Measurements from ENCODE around the gene LUC7L3. TPM values are rescaled to one million over a fixed set of nuclear protein-coding genes. Genes with fewer than 3 reads are reported as not detected.
A peak's percentile ranks its signal among the peaks of the same experiment; 100 is the strongest.
"Not testable (repeated sequence)": the region's sequence is repeated elsewhere in the genome, so short reads cannot be mapped to it uniquely, and the experiment has no call there.

LUC7L3 gene
- total RNA-seq, 1 donor from 2014 or later, result 105 TPM

GRCh38 chr17:50712641-50713040 lies 6.8 kb upstream of the LUC7L3 start:
- no peak for TF ChIP-seq CTCF (IDR thresholded peaks at IDR 0.05)
- H3K9me3 Mint-ChIP-seq (ENCODE audit: unreplicated experiment), result no peaks in the 10 kb centered on the region
- no peak for DNase-seq (ENCODE audit: extremely low spot score, unreplicated experiment)
- no peak overlapping the region for H3K27ac Mint-ChIP-seq (ENCODE audit: unreplicated experiment)
- no peak overlapping the region for H3K4me3 Mint-ChIP-seq (ENCODE audit: unreplicated experiment)
- H3K4me1 Mint-ChIP-seq (ENCODE audit: unreplicated experiment), result peaks cover 21% of the 10 kb centered on the region
- peaks cover 3% of the 10 kb centered on the region for H3K27me3 Mint-ChIP-seq (ENCODE audit: unreplicated experiment)
- H3K36me3 Mint-ChIP-seq (ENCODE audit: unreplicated experiment), result no peaks in the 10 kb centered on the region

- TF ChIP-seq CTCF (IDR thresholded peaks at IDR 0.05), result no peak
- Mint-ChIP-seq H3K4me3 (ENCODE audit: unreplicated experiment) (no peak overlapping the region), H3K36me3 (ENCODE audit: unreplicated experiment) (no peaks in the 10 kb centered on the region), H3K27ac (ENCODE audit: unreplicated experiment) (no peak overlapping the region), H3K9me3 (ENCODE audit: unreplicated experiment) (no peaks in the 10 kb centered on the region), H3K4me1 (ENCODE audit: unreplicated experiment) (peaks cover 5% of the 10 kb centered on the region), H3K27me3 (ENCODE audit: unreplicated experiment) (peaks cover 3% of the 10 kb centered on the region)
- no peak for DNase-seq (ENCODE audit: extremely low spot score, unreplicated experiment)
Measured at GRCh38 chr17:50715471-50715870, 3.9 kb upstream of the LUC7L3 start.

GRCh38 chr17:50719924-50720794 lies 756 bp downstream of the LUC7L3 start:
- H3K4me3 Mint-ChIP-seq (ENCODE audit: unreplicated experiment), result peak overlapping the region; percentile 95
- H3K36me3 Mint-ChIP-seq (ENCODE audit: unreplicated experiment), result no peaks in the 10 kb centered on the region
- peak overlapping the region; percentile 99 for H3K27ac Mint-ChIP-seq (ENCODE audit: unreplicated experiment)
- no peaks in the 10 kb centered on the region for H3K27me3 Mint-ChIP-seq (ENCODE audit: unreplicated experiment)
- DNase-seq (ENCODE audit: extremely low spot score, unreplicated experiment), result no peak
- no peaks in the 10 kb centered on the region for H3K9me3 Mint-ChIP-seq (ENCODE audit: unreplicated experiment)
- TF ChIP-seq CTCF (IDR thresholded peaks at IDR 0.05), result no peak
- H3K4me1 Mint-ChIP-seq (ENCODE audit: unreplicated experiment), result peaks cover 35% of the 10 kb centered on the region

GRCh38 chr17:50721194-50722010 lies 2.0 kb downstream of the LUC7L3 start:
- no peak for TF ChIP-seq CTCF (IDR thresholded peaks at IDR 0.05)
- H3K27me3 Mint-ChIP-seq (ENCODE audit: unreplicated experiment), result no peaks in the 10 kb centered on the region
- H3K4me3 Mint-ChIP-seq (ENCODE audit: unreplicated experiment), result peak overlapping the region; percentile 95
- H3K27ac Mint-ChIP-seq (ENCODE audit: unreplicated experiment), result peak overlapping the region; percentile 99
- H3K36me3 Mint-ChIP-seq (ENCODE audit: unreplicated experiment), result no peaks in the 10 kb centered on the region
- H3K4me1 Mint-ChIP-seq (ENCODE audit: unreplicated experiment), result peaks cover 36% of the 10 kb centered on the region
- no peaks in the 10 kb centered on the region for H3K9me3 Mint-ChIP-seq (ENCODE audit: unreplicated experiment)
- DNase-seq (ENCODE audit: extremely low spot score, unreplicated experiment), result no peak

GRCh38 chr17:50722746-50723145 lies 3.3 kb downstream of the LUC7L3 start:
- no peak overlapping the region for H3K27ac Mint-ChIP-seq (ENCODE audit: unreplicated experiment)

GRCh38 chr17:50724622-50725021 lies 5.2 kb downstream of the LUC7L3 start:
- not testable (repeated sequence) for H3K27me3 Mint-ChIP-seq (ENCODE audit: unreplicated experiment); H3K9me3 Mint-ChIP-seq (ENCODE audit: unreplicated experiment); H3K4me3 Mint-ChIP-seq (ENCODE audit: unreplicated experiment); DNase-seq (ENCODE audit: extremely low spot score, unreplicated experiment); H3K27ac Mint-ChIP-seq (ENCODE audit: unreplicated experiment); H3K36me3 Mint-ChIP-seq (ENCODE audit: unreplicated experiment)
- H3K4me1 Mint-ChIP-seq (ENCODE audit: unreplicated experiment), result peaks cover 45% of the 10 kb centered on the region

More at GRCh38 chr17:50722746-50723145, 3.3 kb downstream of the LUC7L3 start:
- no peak for DNase-seq (ENCODE audit: extremely low spot score, unreplicated experiment)
- peaks cover 44% of the 10 kb centered on the region for H3K4me1 Mint-ChIP-seq (ENCODE audit: unreplicated experiment)
- peak overlapping the region; percentile 95 for H3K4me3 Mint-ChIP-seq (ENCODE audit: unreplicated experiment)
- no peak for TF ChIP-seq CTCF (IDR thresholded peaks at IDR 0.05)
- no peaks in the 10 kb centered on the region for H3K9me3 Mint-ChIP-seq (ENCODE audit: unreplicated experiment)
- no peaks in the 10 kb centered on the region for H3K27me3 Mint-ChIP-seq (ENCODE audit: unreplicated experiment)
- no peaks in the 10 kb centered on the region for H3K36me3 Mint-ChIP-seq (ENCODE audit: unreplicated experiment)

Measured in osteocyte (in vitro differentiated cells).